ENCODE data around the gene SULT1C2.
"Not testable (repeated sequence)": the region's sequence is repeated elsewhere in the genome, so short reads cannot be mapped to it uniquely, and the experiment has no call there.

The SULT1C2 gene

DNA sequence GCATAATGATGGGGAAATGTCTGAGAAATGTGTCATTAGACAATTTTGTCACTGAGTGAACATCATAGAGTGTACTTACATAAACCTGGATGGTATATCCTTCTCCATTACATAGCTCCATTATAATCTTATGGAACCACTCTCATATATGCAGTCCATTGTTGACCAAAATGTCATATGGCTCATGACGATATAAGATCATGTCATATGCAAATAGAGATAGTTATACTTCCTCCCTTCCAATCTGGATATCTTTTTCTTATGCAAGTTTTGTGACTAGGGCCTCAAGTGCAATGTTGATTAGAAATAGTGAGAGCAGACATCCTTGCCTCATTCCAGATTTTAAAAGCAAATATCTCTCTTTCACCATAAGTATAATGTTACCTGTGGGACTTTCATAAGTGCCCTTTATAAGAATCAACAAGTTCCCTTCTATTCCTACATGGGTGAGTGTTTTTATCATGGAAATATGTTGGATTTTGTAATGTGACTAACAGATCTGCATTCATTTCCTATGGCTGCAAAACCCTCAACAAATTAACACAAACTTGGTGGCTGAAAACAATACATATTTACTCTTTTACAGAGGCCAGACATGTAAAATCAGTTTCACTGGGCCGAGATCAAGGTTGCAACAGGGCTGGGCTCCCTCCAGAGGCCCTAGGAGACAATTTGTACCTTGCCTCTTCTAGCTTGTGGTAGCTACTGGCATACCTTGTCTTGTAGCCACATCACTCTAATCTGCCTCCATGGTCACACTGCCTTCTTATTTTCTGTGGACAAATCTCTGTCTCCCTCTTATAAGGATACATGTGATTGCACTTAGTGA, 67.4 kb downstream of the SULT1C2 start:
- DNase-seq, result no peak

DNA sequence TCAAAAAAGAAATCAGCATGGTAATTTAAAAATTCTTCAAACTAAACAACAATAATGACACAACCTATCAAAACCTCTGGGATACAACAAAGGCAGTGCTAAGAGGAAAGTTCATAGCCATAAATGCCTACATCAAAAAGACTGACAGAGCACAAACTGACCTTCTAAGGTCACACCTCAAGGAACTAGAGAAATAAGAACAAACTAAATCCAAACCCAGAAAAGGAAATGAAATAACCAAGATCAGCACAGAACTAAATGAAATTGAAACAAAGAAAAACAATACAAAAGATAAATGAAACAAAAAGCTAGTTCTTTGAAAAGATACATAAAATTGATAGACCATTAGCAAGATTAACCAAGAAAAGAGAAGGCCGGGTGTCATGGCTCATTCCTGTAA, 70.6 kb downstream of the SULT1C2 start:
- not testable (repeated sequence) for DNase-seq
